H9 (cell line): ENCODE measurements around the gene CLUH. TPM values are rescaled to one million over a fixed set of nuclear protein-coding genes. Genes with fewer than 3 reads are reported as not detected.

Source experiments
- DNase-seq: peaks from one replicate; pipeline ENCODE4 v3.0.0-alpha.2; 2017
- H2AFZ ChIP-seq: one replicate; pipeline ENCODE4 v1.6.1; 2013; ENCODE audit warnings: mild to moderate bottlenecking, low read length, control low read depth, moderate library complexity
- H2AK5ac ChIP-seq: 2 replicates; pipeline ENCODE4 v1.6.1; 2013; ENCODE audit warnings: low read length, control low read depth, mixed read lengths; ENCODE audit not compliant: insufficient read length
- H2BK120ac ChIP-seq: one replicate; pipeline ENCODE4 v1.6.1; 2013; ENCODE audit warnings: low read depth, mild to moderate bottlenecking, low read length, control low read depth, inconsistent platforms; ENCODE audit not compliant: poor library complexity, severe bottlenecking
- H2BK12ac ChIP-seq: 2 replicates; pipeline ENCODE4 v1.6.1; 2013; ENCODE audit warnings: low read length, control low read depth, mixed read lengths, low read depth; ENCODE audit not compliant: insufficient read length
- H2BK15ac ChIP-seq: 2 replicates; pipeline ENCODE4 v1.6.1; 2013; ENCODE audit warnings: low read depth, low read length, control low read depth
- H2BK20ac ChIP-seq: one replicate; pipeline ENCODE4 v1.6.1; 2013; ENCODE audit warnings: low read depth, mild to moderate bottlenecking, low read length, control low read depth, inconsistent platforms; ENCODE audit not compliant: poor library complexity, severe bottlenecking
- H2BK5ac ChIP-seq: 2 replicates; pipeline ENCODE4 v1.6.1; 2013; ENCODE audit warnings: low read length, control low read depth, mixed read lengths; ENCODE audit not compliant: insufficient read length
- H3K14ac ChIP-seq: 2 replicates; pipeline ENCODE4 v1.6.1; 2013; ENCODE audit warnings: low read length, control low read depth; ENCODE audit not compliant: insufficient read depth
- H3K18ac ChIP-seq: 2 replicates; pipeline ENCODE4 v1.6.1; 2013; ENCODE audit warnings: low read depth, mild to moderate bottlenecking, mixed read lengths, low read length, control low read depth; ENCODE audit not compliant: insufficient read length
- H3K23ac ChIP-seq: 2 replicates; pipeline ENCODE4 v1.6.1; 2013; ENCODE audit warnings: low read length, control low read depth, mixed read lengths, low read depth; ENCODE audit not compliant: insufficient read length
- H3K23me2 ChIP-seq: 2 replicates; pipeline ENCODE4 v1.6.1; 2013; ENCODE audit warnings: low read depth, mild to moderate bottlenecking, mixed read lengths, low read length, control low read depth; ENCODE audit not compliant: insufficient read length, poor library complexity, severe bottlenecking
- H3K27ac ChIP-seq: 2 replicates; pipeline ENCODE4 v1.5.1; 2013; ENCODE audit warnings: low read length, control low read depth, mixed read lengths, low read depth; ENCODE audit not compliant: insufficient read length
- H3K27me3 ChIP-seq: 2 replicates; pipeline ENCODE4 v1.6.1; 2013; ENCODE audit warnings: low read length, control low read depth, inconsistent platforms; ENCODE audit not compliant: insufficient read depth
- H3K4ac ChIP-seq: 2 replicates; pipeline ENCODE4 v1.6.1; 2013; ENCODE audit warnings: low read depth, mild to moderate bottlenecking, control low read depth, inconsistent platforms, low read length, moderate library complexity
- H3K4me1 ChIP-seq: 2 replicates; pipeline ENCODE4 v1.6.1; 2013; ENCODE audit warnings: low read length, control low read depth, inconsistent platforms; ENCODE audit not compliant: insufficient read depth
- H3K4me2 ChIP-seq: 2 replicates; pipeline ENCODE4 v1.6.1; 2013; ENCODE audit warnings: low read length, control low read depth, mixed read lengths; ENCODE audit not compliant: insufficient read length, insufficient read depth
- H3K56ac ChIP-seq: 2 replicates; pipeline ENCODE4 v1.6.1; 2013; ENCODE audit warnings: low read depth, mild to moderate bottlenecking, mixed read lengths, low read length, control low read depth; ENCODE audit not compliant: insufficient read length
- H3K79me1 ChIP-seq: 2 replicates; pipeline ENCODE4 v1.6.1; 2013; ENCODE audit warnings: low read depth, mild to moderate bottlenecking, moderate library complexity, low read length, control low read depth, inconsistent platforms; ENCODE audit not compliant: insufficient read depth, poor library complexity, severe bottlenecking
- H3K79me2 ChIP-seq: 2 replicates; pipeline ENCODE4 v1.6.1; 2013; ENCODE audit warnings: low read length, control low read depth, inconsistent platforms; ENCODE audit not compliant: insufficient read depth
- H3K9ac ChIP-seq: 2 replicates; pipeline ENCODE4 v1.6.1; 2013; ENCODE audit warnings: low read length, control low read depth, mixed read lengths; ENCODE audit not compliant: insufficient read length; ENCODE audit errors: extremely low read depth
- H3K9me3 ChIP-seq: one replicate; pipeline ENCODE4 v1.6.1; 2013; ENCODE audit warnings: low read depth, low read length, inconsistent platforms; ENCODE audit not compliant: control insufficient read depth
- H3T11ph ChIP-seq: one replicate; pipeline ENCODE4 v1.6.1; 2013; ENCODE audit warnings: mild to moderate bottlenecking, low read length, control low read depth, inconsistent platforms
- H4K20me1 ChIP-seq: one replicate; pipeline ENCODE4 v1.6.1; 2013; ENCODE audit not compliant: control insufficient read depth, insufficient read length, insufficient read depth
- H4K5ac ChIP-seq: 2 replicates; pipeline ENCODE4 v1.6.1; 2013; ENCODE audit warnings: low read depth, mild to moderate bottlenecking, mixed read lengths, low read length, control low read depth; ENCODE audit not compliant: insufficient read length
- H4K8ac ChIP-seq: replicated peaks from 2 replicates; pipeline ENCODE4 v1.6.1; 2013; ENCODE audit warnings: low read length, control low read depth, mixed read lengths, low read depth; ENCODE audit not compliant: insufficient read length
- H4K91ac ChIP-seq: 2 replicates; pipeline ENCODE4 v1.6.1; 2013; ENCODE audit warnings: low read depth, mild to moderate bottlenecking, moderate library complexity, mixed read lengths, low read length, control low read depth; ENCODE audit not compliant: insufficient read length
- H3K27ac Mint-ChIP-seq, 3 experiments: 2 replicates in 2 of 3; 3 replicates in 1 of 3; pipeline ENCODE4 v1.8.0; 2020 to 2021; ENCODE audit warnings: mixed read lengths in 3 of 3, mild to moderate bottlenecking in 1 of 3, moderate library complexity in 1 of 3
- H3K27me3 Mint-ChIP-seq: 2 replicates; pipeline ENCODE4 v1.8.0; 2021; ENCODE audit warnings: low read depth, mild to moderate bottlenecking, moderate library complexity, mixed read lengths
- H3K36me3 Mint-ChIP-seq, 3 experiments: 2 replicates in 2 of 3; 3 replicates in 1 of 3; pipeline ENCODE4 v1.8.0; 2020 to 2021; ENCODE audit warnings: low read depth in 3 of 3, mixed read lengths in 3 of 3; ENCODE audit not compliant: insufficient read depth in 1 of 3
- H3K4me1 Mint-ChIP-seq, 2 experiments: 2 replicates each; pipeline ENCODE4 v1.8.0; 2020; ENCODE audit warnings: mixed read lengths in 2 of 2
- H3K4me3 Mint-ChIP-seq, 2 experiments: 2 replicates in 1 of 2; 3 replicates in 1 of 2; pipeline ENCODE4 v1.8.0; 2020 to 2021; ENCODE audit warnings: mild to moderate bottlenecking in 2 of 2, mixed read lengths in 2 of 2, moderate library complexity in 1 of 2
- H3K9me3 Mint-ChIP-seq, 2 experiments: 2 replicates in 1 of 2; 3 replicates in 1 of 2; pipeline ENCODE4 v1.8.0; 2020; ENCODE audit warnings: mild to moderate bottlenecking in 2 of 2, mixed read lengths in 2 of 2, moderate library complexity in 1 of 2
- WGBS: extraction: QIAGEN DNeasy Blood & Tissue Kit; methylation state at CpG from one replicate; pipeline ENCODE4 v1.1.7; 2013; ENCODE audit warnings: missing lambda C conversion rate, low lambda C conversion rate, mixed read lengths; ENCODE audit not compliant: insufficient read length; ENCODE audit errors: extremely low coverage; 5-methylcytosine and 5-hydroxymethylcytosine counted together
- total RNA-seq: library from RNA; stranded (reverse); gene quantifications from 2 replicates; pipeline ENCODE4 v1.2.1, GENCODE V29; 2021
- TF ChIP-seq, protein P1 (sequence below): fragments of 200-600 bp; sonication (generic); conservative IDR thresholded peaks from 3 replicates; pipeline ENCODE4 v1.8.0; 2021; ENCODE audit warnings: antibody characterized with exemption, mild to moderate bottlenecking

Gene CLUH
- total RNA-seq, 1 experiment from 2014 or later, result 91.3 TPM

DNA sequence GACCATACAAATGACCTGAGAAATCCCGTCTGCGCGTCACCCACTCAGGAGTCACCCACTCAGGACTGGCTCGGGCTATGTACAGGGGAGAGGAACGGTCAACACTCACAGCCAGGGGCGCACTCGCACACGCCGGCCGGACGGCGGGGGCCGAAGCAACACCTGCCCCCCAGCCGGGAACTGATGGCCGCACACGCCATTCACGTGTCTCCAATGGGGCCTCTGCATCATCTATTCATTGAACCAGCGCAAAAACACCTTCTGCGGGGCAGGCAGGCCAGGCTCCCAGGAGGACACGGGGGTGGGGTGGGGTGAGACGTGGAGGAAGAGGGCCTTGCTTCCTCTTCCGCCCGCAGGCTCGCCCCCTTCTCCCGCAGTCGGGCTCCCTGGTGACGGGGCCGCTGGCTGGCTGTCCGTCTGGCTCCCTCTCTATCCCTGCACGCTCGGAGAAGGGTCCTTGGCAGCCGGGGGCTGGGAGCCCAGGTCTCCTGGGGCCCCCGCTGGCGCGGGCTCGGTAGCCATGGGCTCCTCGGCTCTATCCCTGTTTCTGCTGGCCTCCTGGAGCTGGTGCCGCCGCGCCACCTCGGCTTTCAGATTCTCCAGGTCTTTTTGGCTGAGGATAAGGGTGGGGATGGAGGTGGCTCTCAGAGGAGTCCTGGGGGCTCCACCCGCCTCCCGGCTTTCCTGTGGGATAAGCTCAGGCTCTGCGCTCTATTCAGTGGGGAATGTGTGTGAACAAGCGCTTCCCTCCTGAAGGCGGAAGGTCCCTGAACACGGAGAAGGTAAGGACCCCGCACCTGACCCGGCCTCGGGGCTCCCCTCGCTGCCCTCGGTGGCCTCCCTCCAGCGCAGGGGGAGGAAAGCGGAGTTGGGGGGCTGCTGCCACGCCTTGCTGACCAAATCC is 21.1 kb downstream of the CLUH start:
- H3K14ac ChIP-seq, result no peak overlapping the region; the same call in 1 of the 2 replicates
- H2BK120ac ChIP-seq, result no peak overlapping the region
- H3K79me1 ChIP-seq, result no peaks in the 10 kb centered on the region
- no peak overlapping the region for H3K4ac ChIP-seq
- no peaks in the 10 kb centered on the region for H3K9me3 Mint-ChIP-seq
- WGBS, result no CpG with 5 or more reads among the region's 55 CpGs
- H3K23ac ChIP-seq, result no peak overlapping the region
- H3K4me2 ChIP-seq, result no peak overlapping the region
- DNase-seq, result peak; percentile 44
- H4K91ac ChIP-seq, result no peak overlapping the region
- H2AK5ac ChIP-seq, result no peak overlapping the region
- H2BK12ac ChIP-seq, result no peak overlapping the region
- no peak overlapping the region for H3K9ac ChIP-seq
- H3K27ac ChIP-seq, result no peak overlapping the region
- H3K9me3 ChIP-seq, result no peaks in the 10 kb centered on the region
- no peak overlapping the region for H3K4me3 Mint-ChIP-seq
- H3K56ac ChIP-seq, result no peak overlapping the region
- H3K4me1 Mint-ChIP-seq, result peaks cover 7 to 12% of the 10 kb centered on the region in 2 experiments
- TF ChIP-seq, protein P1, sequence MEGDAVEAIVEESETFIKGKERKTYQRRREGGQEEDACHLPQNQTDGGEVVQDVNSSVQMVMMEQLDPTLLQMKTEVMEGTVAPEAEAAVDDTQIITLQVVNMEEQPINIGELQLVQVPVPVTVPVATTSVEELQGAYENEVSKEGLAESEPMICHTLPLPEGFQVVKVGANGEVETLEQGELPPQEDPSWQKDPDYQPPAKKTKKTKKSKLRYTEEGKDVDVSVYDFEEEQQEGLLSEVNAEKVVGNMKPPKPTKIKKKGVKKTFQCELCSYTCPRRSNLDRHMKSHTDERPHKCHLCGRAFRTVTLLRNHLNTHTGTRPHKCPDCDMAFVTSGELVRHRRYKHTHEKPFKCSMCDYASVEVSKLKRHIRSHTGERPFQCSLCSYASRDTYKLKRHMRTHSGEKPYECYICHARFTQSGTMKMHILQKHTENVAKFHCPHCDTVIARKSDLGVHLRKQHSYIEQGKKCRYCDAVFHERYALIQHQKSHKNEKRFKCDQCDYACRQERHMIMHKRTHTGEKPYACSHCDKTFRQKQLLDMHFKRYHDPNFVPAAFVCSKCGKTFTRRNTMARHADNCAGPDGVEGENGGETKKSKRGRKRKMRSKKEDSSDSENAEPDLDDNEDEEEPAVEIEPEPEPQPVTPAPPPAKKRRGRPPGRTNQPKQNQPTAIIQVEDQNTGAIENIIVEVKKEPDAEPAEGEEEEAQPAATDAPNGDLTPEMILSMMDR, result no peak
- no peaks in the 10 kb centered on the region for H3K23me2 ChIP-seq
- no peak overlapping the region for H3K27ac Mint-ChIP-seq
- H4K5ac ChIP-seq, result no peak overlapping the region
- no peaks in the 10 kb centered on the region for H4K20me1 ChIP-seq
- H3K79me2 ChIP-seq, result no peaks in the 10 kb centered on the region
- no peak overlapping the region for H4K8ac ChIP-seq
- peaks cover 5 to 20% (median 19%) of the 10 kb centered on the region in 3 experiments; a peak in 6 of 7 replicates for H3K36me3 Mint-ChIP-seq
- H2BK5ac ChIP-seq, result no peak overlapping the region
- no peaks in the 10 kb centered on the region for H3K27me3 ChIP-seq
- H2BK15ac ChIP-seq, result no peak overlapping the region
- no peak overlapping the region for H3T11ph ChIP-seq
- H2AFZ ChIP-seq, result no peak overlapping the region
- H3K27me3 Mint-ChIP-seq, result no peaks in the 10 kb centered on the region
- no peak overlapping the region for H2BK20ac ChIP-seq
- H3K4me1 ChIP-seq, result no peaks in the 10 kb centered on the region
- H3K18ac ChIP-seq, result no peak overlapping the region
